Heart left ventricle (tissue), 13 donors: ENCODE measurements around the gene LAMTOR2.

Source experiments
- POLR2A ChIP-seq, 2 donors: fragments of 450-650 bp; IDR thresholded peaks; one replicate each; pipeline ENCODE4 v1.6.1; 2017; ENCODE audit warnings: antibody characterized with exemption in 2 of 2, mild to moderate bottlenecking in 2 of 2, moderate library complexity in 2 of 2
- TF ChIP-seq, protein P1 (sequence below), 12 donors: fragments of 200-600 bp; sonication (generic) in 4 of 12; IDR thresholded peaks; one replicate each; pipeline versions ENCODE4 v1.5.0 to v1.8.0; 2018 to 2022; ENCODE audit warnings: antibody characterized with exemption in 12 of 12, mild to moderate bottlenecking in 5 of 12
- donor health status: ischemic (EF 13 %, LVEDD 7.1; RV severe dilation, severe dysfunction).
- donor health status: DM: no; HTN: yes; CAD: no.
- donor health status: DM: no; HTN: no; CAD: no.
- donor health status: ischemic (EF 25% LVEDD 6.9; RV normal size, moderate dysfunction).
- donor health status: ischemic (EF 25% LVEDD 5.7; RV mildly dilated, moderate dysfunction).
- donor health status: ischemic (EF 35%, LVEDD 5.7; RV mildly dilated, moderate dysfunction).
- donor health status: nonischemic (EF 11% LVEDD 7.7; RV severe dilation, severe dysfunction).
- donor health status: DM: yes; HTN: yes; CAD: no.
- donor health status: PGD.
- donor health status: ischemic (EF 29% LVEDD 5.4; RV normal size, mild dysfunction).
- donor health status: nonischemic (EF 23%, LVEDD 6.1; RV moderate dilation, normal function).

GRCh38 chr1:156090840-156091188, 36.2 kb downstream of the LAMTOR2 start:
- TF ChIP-seq, protein P1, sequence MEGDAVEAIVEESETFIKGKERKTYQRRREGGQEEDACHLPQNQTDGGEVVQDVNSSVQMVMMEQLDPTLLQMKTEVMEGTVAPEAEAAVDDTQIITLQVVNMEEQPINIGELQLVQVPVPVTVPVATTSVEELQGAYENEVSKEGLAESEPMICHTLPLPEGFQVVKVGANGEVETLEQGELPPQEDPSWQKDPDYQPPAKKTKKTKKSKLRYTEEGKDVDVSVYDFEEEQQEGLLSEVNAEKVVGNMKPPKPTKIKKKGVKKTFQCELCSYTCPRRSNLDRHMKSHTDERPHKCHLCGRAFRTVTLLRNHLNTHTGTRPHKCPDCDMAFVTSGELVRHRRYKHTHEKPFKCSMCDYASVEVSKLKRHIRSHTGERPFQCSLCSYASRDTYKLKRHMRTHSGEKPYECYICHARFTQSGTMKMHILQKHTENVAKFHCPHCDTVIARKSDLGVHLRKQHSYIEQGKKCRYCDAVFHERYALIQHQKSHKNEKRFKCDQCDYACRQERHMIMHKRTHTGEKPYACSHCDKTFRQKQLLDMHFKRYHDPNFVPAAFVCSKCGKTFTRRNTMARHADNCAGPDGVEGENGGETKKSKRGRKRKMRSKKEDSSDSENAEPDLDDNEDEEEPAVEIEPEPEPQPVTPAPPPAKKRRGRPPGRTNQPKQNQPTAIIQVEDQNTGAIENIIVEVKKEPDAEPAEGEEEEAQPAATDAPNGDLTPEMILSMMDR (IDR thresholded peaks at IDR 0.05) = peak; percentile 74 to 94 (median 89)
- no peak for TF ChIP-seq POLR2A (IDR thresholded peaks at IDR 0.05)
